Epithelial cell of esophagus (primary cell): Measurements from ENCODE around the gene MYOF.

Experiments used
- DNase-seq: peaks from one replicate; pipeline ENCODE4 v3.0.0; 2010; ENCODE audit warnings: low read depth
- H3K4me3 ChIP-seq: 2 replicates; pipeline ENCODE4 v1.5.1; 2011; ENCODE audit warnings: mild to moderate bottlenecking, low read length, control low read depth
- CTCF ChIP-seq: IDR thresholded peaks from 2 replicates; pipeline ENCODE4 v1.5.1; 2011; ENCODE audit warnings: low read depth, mild to moderate bottlenecking, low read length, control low read depth, inconsistent platforms; ENCODE audit not compliant: insufficient read depth; ENCODE audit errors: missing control alignments

The MYOF gene

GRCh38 chr10:93512565-93512964 lies 30.4 kb upstream of the MYOF start:
- H3K4me3 ChIP-seq = no peak overlapping the region
- DNase-seq = no peak
- TF ChIP-seq CTCF = no peak

GRCh38 chr10:93509816-93510215 lies 27.7 kb upstream of the MYOF start:
- H3K4me3 ChIP-seq = no peak overlapping the region
- DNase-seq = no peak
- TF ChIP-seq CTCF = no peak

- no peak for DNase-seq
- TF ChIP-seq CTCF = no peak
- no peak overlapping the region for H3K4me3 ChIP-seq
Observed at GRCh38 chr10:93505075-93505474, 22.9 kb upstream of the MYOF start.

- DNase-seq = no peak
- TF ChIP-seq CTCF = no peak
- no peak overlapping the region for H3K4me3 ChIP-seq
Observed at GRCh38 chr10:93503075-93503474, 20.9 kb upstream of the MYOF start.

GRCh38 chr10:93501650-93502049 lies 19.5 kb upstream of the MYOF start:
- DNase-seq = no peak
- TF ChIP-seq CTCF = no peak
- no peak overlapping the region for H3K4me3 ChIP-seq

GRCh38 chr10:93498166-93498565 lies 16.0 kb upstream of the MYOF start:
- DNase-seq = no peak
- no peak for TF ChIP-seq CTCF
- no peak overlapping the region for H3K4me3 ChIP-seq

GRCh38 chr10:93496322-93497041 lies 14.3 kb upstream of the MYOF start, which contains the start of gene CEP55:
Gene CEP55, plus strand, starts transcription at chr10:93496612. Its CDS starts 3,440 bp downstream, at chr10:93500052.
- DNase-seq = peak; percentile 97
- peak within 1 kb of the TSS; percentile 72 for H3K4me3 ChIP-seq
- TF ChIP-seq CTCF = no peak
